ENCODE results near the gene SGIP1. TPM values are rescaled to one million over a fixed set of nuclear protein-coding genes. Genes with fewer than 3 reads are reported as not detected.
"Not testable (repeated sequence)": the region's sequence is repeated elsewhere in the genome, so short reads cannot be mapped to it uniquely, and the experiment has no call there.

Gene SGIP1
- total RNA-seq, 1 donor from 2014 or later = 4.2 TPM

- Histone ChIP-seq H3K27ac (no peak overlapping the region), H2AFZ (replicated peaks) (no peak overlapping the region), H3K4me2 (no peak overlapping the region), H4K20me1 (ENCODE audit: low read depth) (no peaks in the 10 kb centered on the region), H3K9ac (no peak overlapping the region), H3K4me3 (no peak overlapping the region), H3K79me2 (ENCODE audit: low read depth) (no peaks in the 10 kb centered on the region), H3K27me3 (no peaks in the 10 kb centered on the region), H3K36me3 (no peaks in the 10 kb centered on the region), H3K4me1 (peaks cover 7% of the 10 kb centered on the region), H3F3A (ENCODE audit: low read depth) (no peaks in the 10 kb centered on the region), H3K9me3 (ENCODE audit: low read depth) (no peaks in the 10 kb centered on the region)
- peaks cover 10% of the 10 kb centered on the region for H3K4me1 Mint-ChIP-seq
- H3K36me3 Mint-ChIP-seq = no peaks in the 10 kb centered on the region
- peaks cover 10% of the 10 kb centered on the region for H3K9me3 Mint-ChIP-seq
- no peak overlapping the region for H3K27ac Mint-ChIP-seq
- H3K4me3 Mint-ChIP-seq = no peak overlapping the region
- no peak for DNase-seq (ENCODE audit: low spot score)
- peaks cover 4% of the 10 kb centered on the region for H3K27me3 Mint-ChIP-seq (ENCODE audit: insufficient read depth, low read depth)
- TF ChIP-seq EZH2 (IDR thresholded peaks at IDR 0.05) (no peak), EZH2phosphoT487 (IDR thresholded peaks at IDR 0.05) (no peak)
- TF ChIP-seq, protein P1, sequence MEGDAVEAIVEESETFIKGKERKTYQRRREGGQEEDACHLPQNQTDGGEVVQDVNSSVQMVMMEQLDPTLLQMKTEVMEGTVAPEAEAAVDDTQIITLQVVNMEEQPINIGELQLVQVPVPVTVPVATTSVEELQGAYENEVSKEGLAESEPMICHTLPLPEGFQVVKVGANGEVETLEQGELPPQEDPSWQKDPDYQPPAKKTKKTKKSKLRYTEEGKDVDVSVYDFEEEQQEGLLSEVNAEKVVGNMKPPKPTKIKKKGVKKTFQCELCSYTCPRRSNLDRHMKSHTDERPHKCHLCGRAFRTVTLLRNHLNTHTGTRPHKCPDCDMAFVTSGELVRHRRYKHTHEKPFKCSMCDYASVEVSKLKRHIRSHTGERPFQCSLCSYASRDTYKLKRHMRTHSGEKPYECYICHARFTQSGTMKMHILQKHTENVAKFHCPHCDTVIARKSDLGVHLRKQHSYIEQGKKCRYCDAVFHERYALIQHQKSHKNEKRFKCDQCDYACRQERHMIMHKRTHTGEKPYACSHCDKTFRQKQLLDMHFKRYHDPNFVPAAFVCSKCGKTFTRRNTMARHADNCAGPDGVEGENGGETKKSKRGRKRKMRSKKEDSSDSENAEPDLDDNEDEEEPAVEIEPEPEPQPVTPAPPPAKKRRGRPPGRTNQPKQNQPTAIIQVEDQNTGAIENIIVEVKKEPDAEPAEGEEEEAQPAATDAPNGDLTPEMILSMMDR (IDR thresholded peaks at IDR 0.05) = no peak
Measured at GRCh38 chr1:66778266-66778665, 244.3 kb downstream of the SGIP1 start.

DNA sequence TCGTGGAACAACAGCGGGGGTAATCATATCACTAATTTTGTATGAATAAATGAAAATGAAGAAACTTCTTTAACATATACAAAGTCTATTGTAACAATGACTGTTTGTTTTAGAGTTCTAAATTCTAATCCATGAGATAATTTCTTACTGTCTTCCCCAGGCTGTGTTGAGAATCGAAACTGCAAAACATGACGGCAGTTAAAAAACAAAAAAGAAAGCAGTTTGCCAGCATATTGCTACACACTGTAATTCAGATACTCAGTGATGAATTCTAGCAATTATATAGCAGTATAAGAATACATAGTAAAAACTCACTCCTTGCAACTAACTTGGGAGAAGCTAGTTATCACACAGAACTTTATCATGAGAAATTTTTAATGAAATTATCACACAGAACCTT lies 245.0 kb downstream of the SGIP1 start:
- H3K27ac ChIP-seq = no peak overlapping the region
- TF ChIP-seq EZH2phosphoT487 (IDR thresholded peaks at IDR 0.05) = no peak
- no peak for TF ChIP-seq EZH2 (IDR thresholded peaks at IDR 0.05)
- TF ChIP-seq, protein P1 (IDR thresholded peaks at IDR 0.05) = no peak
- H3K4me2 ChIP-seq = no peak overlapping the region
- no peaks in the 10 kb centered on the region for H4K20me1 ChIP-seq (ENCODE audit: low read depth)
- H3K27me3 Mint-ChIP-seq (ENCODE audit: insufficient read depth, low read depth) = peaks cover 4% of the 10 kb centered on the region
- peaks cover 4% of the 10 kb centered on the region for H3K4me1 Mint-ChIP-seq
- H3K9ac ChIP-seq = no peak overlapping the region
- H3K27me3 ChIP-seq = no peaks in the 10 kb centered on the region
- H3K79me2 ChIP-seq (ENCODE audit: low read depth) = no peaks in the 10 kb centered on the region
- no peaks in the 10 kb centered on the region for H3K36me3 Mint-ChIP-seq
- no peak for DNase-seq (ENCODE audit: low spot score)
- no peak overlapping the region for H3K4me3 Mint-ChIP-seq
- no peaks in the 10 kb centered on the region for H3K36me3 ChIP-seq
- H3K9me3 ChIP-seq (ENCODE audit: low read depth) = no peaks in the 10 kb centered on the region
- peaks cover 10% of the 10 kb centered on the region for H3K9me3 Mint-ChIP-seq
- H2AFZ ChIP-seq (replicated peaks) = no peak overlapping the region
- H3F3A ChIP-seq (ENCODE audit: low read depth) = no peaks in the 10 kb centered on the region
- no peak overlapping the region for H3K27ac Mint-ChIP-seq
- peaks cover under 1% of the 10 kb centered on the region for H3K4me1 ChIP-seq
- H3K4me3 ChIP-seq = no peak overlapping the region

DNA sequence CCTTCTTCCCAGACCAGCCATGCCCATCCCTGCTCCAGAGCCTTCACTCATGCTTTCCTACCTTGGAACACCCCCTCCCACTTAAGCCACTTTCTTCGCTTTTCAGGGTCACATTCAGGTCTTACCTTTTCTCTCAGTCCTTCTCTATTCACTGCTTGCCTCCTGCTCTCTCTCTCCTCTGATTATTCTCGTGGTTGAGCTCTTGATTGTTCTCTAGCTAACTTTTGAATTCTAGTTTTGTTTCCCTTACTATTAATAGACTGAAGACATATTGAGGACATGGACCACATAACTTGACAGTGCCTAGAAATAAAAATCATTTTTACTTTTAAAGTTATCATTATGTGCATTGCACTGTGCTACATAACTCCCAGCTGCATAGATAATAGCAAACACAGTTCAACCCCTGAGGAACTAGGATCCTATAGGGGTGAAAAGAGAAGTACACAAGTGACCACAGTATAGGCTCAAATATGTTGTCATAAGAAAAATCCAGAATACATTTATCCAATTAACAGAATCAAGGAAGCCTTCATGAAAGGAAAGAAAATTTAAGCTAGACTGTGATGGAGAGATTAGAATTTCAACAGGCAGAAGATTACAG lies 245.6 kb downstream of the SGIP1 start:
- peaks cover 10% of the 10 kb centered on the region for H3K9me3 Mint-ChIP-seq
- no peaks in the 10 kb centered on the region for H3K36me3 Mint-ChIP-seq
- Histone ChIP-seq H3K27ac (no peak overlapping the region), H2AFZ (replicated peaks) (no peak overlapping the region), H3K27me3 (no peaks in the 10 kb centered on the region), H3K9ac (no peak overlapping the region), H3K4me2 (no peak overlapping the region), H3K36me3 (no peaks in the 10 kb centered on the region), H3F3A (ENCODE audit: low read depth) (no peaks in the 10 kb centered on the region), H3K4me3 (no peak overlapping the region), H3K4me1 (no peaks in the 10 kb centered on the region), H3K9me3 (ENCODE audit: low read depth) (no peaks in the 10 kb centered on the region), H4K20me1 (ENCODE audit: low read depth) (no peaks in the 10 kb centered on the region), H3K79me2 (ENCODE audit: low read depth) (no peaks in the 10 kb centered on the region)
- DNase-seq (ENCODE audit: low spot score) = no peak
- no peaks in the 10 kb centered on the region for H3K4me1 Mint-ChIP-seq
- no peak for TF ChIP-seq EZH2 (IDR thresholded peaks at IDR 0.05)
- TF ChIP-seq, protein P1 (IDR thresholded peaks at IDR 0.05) = no peak
- no peak overlapping the region for H3K27ac Mint-ChIP-seq
- H3K27me3 Mint-ChIP-seq (ENCODE audit: insufficient read depth, low read depth) = peaks cover 4% of the 10 kb centered on the region
- no peak overlapping the region for H3K4me3 Mint-ChIP-seq

- H3K9ac ChIP-seq; H3K4me1 Mint-ChIP-seq; H3F3A ChIP-seq (ENCODE audit: low read depth); H3K79me2 ChIP-seq (ENCODE audit: low read depth); DNase-seq (ENCODE audit: low spot score); H3K4me3 ChIP-seq; H3K36me3 Mint-ChIP-seq; H3K9me3 ChIP-seq (ENCODE audit: low read depth); H3K36me3 ChIP-seq; H2AFZ ChIP-seq (replicated peaks); H3K27me3 ChIP-seq; H3K4me3 Mint-ChIP-seq; H3K27ac ChIP-seq; H3K4me1 ChIP-seq; H3K9me3 Mint-ChIP-seq; H3K4me2 ChIP-seq; H4K20me1 ChIP-seq (ENCODE audit: low read depth); H3K27me3 Mint-ChIP-seq (ENCODE audit: insufficient read depth, low read depth); H3K27ac Mint-ChIP-seq: not testable (repeated sequence)
Measured at GRCh38 chr1:66785800-66786199, 251.8 kb downstream of the SGIP1 start.

Measured in neural progenitor cell (in vitro differentiated cells).